HG02840 (cell line): ENCODE measurements around the gene ENOX1.
"Not testable (repeated sequence)": the region's sequence is repeated elsewhere in the genome, so short reads cannot be mapped to it uniquely, and the experiment has no call there.

Experiments used
- ATAC-seq: cut with Tn5 transposase; IDR thresholded peaks from one replicate; pipeline ENCODE4 v1.9.1; 2021; ENCODE audit warnings: mild to moderate bottlenecking, moderate library complexity, moderate number of reproducible peaks; ENCODE audit not compliant: unreplicated experiment, low FRiP score

The ENOX1 gene

GRCh38 chr13:43368003-43368402 lies 418.8 kb downstream of the ENOX1 start:
- no peak for ATAC-seq

GRCh38 chr13:43365039-43365344 lies 421.8 kb downstream of the ENOX1 start:
- no peak for ATAC-seq

- no peak for ATAC-seq
These were observed 422.3 kb downstream of the ENOX1 start for GRCh38 chr13:43364210-43365038.

- no peak for ATAC-seq
These were observed 423.4 kb downstream of the ENOX1 start for GRCh38 chr13:43363156-43363953.

GRCh38 chr13:43362556-43362955 lies 424.2 kb downstream of the ENOX1 start:
- no peak for ATAC-seq

- ATAC-seq, result no peak
These were observed 425.7 kb downstream of the ENOX1 start for GRCh38 chr13:43360892-43361610.

GRCh38 chr13:43360171-43360570 lies 426.6 kb downstream of the ENOX1 start:
- ATAC-seq, result no peak

- no peak for ATAC-seq
These were observed 427.2 kb downstream of the ENOX1 start for GRCh38 chr13:43359536-43359935.

- ATAC-seq, result no peak
These were observed 429.2 kb downstream of the ENOX1 start for GRCh38 chr13:43357564-43357963.

GRCh38 chr13:43356567-43356966 lies 430.2 kb downstream of the ENOX1 start:
- ATAC-seq, result no peak

GRCh38 chr13:43355774-43356173 lies 431.0 kb downstream of the ENOX1 start:
- no peak for ATAC-seq

- ATAC-seq, result no peak
These were observed 432.4 kb downstream of the ENOX1 start for GRCh38 chr13:43354153-43354945.

- no peak for ATAC-seq
These were observed 433.1 kb downstream of the ENOX1 start for GRCh38 chr13:43353631-43354030.

- ATAC-seq, result not testable (repeated sequence)
These were observed 435.2 kb downstream of the ENOX1 start for GRCh38 chr13:43351612-43352011.

- ATAC-seq, result no peak
These were observed 438.4 kb downstream of the ENOX1 start for GRCh38 chr13:43348397-43348796.

GRCh38 chr13:43347877-43348276 lies 438.9 kb downstream of the ENOX1 start:
- ATAC-seq, result no peak

GRCh38 chr13:43346427-43346826 lies 440.3 kb downstream of the ENOX1 start:
- ATAC-seq, result no peak

GRCh38 chr13:43343645-43344044 lies 443.1 kb downstream of the ENOX1 start:
- no peak for ATAC-seq

GRCh38 chr13:43339805-43340550 lies 446.8 kb downstream of the ENOX1 start:
- no peak for ATAC-seq
